HG03378 (cell line): Measurements from ENCODE around the gene GLTP.
"Not testable (repeated sequence)": the region's sequence is repeated elsewhere in the genome, so short reads cannot be mapped to it uniquely, and the experiment has no call there.

ENCODE experiments used
- ATAC-seq: cut with Tn5 transposase; IDR thresholded peaks from one replicate; pipeline ENCODE4 v1.9.1; 2021; ENCODE audit warnings: mild to moderate bottlenecking, moderate library complexity; ENCODE audit not compliant: unreplicated experiment

The GLTP gene, protein sequence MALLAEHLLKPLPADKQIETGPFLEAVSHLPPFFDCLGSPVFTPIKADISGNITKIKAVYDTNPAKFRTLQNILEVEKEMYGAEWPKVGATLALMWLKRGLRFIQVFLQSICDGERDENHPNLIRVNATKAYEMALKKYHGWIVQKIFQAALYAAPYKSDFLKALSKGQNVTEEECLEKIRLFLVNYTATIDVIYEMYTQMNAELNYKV

DNA sequence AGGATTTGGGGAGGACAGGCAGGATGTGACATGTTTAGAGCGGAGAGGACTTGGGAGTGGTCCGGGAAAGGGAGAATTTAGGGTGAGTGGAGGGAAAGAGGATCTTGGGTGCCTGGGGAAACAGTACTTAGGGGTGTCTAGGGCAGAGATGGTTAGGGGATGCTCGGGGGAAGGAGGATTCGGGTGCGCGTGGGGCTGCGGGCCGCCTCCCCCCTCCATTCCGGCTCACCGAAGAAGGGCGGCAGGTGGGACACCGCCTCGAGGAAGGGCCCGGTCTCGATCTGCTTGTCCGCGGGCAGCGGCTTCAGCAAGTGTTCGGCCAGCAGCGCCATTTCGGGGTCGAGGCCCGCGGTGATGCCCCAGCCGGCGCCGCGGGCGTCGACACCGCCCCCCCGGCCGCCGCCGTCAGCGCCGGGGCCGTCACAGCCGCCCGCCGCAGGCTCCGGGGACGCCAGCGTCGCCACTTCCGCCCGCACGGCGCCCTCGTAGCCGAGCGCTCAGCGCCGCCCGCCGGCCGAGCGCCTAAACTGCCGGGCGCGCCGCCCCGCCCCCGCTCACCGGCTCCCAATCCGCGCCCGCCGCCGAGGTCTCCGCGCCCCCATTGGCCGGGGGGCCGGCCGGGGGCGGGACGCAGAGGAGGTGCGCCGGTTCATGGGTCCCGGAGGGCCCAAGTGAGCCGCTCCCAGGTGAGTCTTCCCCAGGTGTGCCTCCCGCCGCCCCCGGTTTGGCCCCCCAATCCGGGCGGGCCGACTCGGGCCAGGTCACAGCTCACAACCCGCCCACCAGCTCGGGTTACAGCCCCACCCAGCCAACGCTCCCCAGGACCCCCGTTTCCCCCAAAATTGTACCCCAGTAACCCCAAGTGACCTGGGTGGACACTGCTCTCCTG is at the start of gene GLTP:
GLTP (minus strand) TSS at position 499 of the 889 bp plus-strand sequence; CDS start at position 332, 167 bp downstream.
- peak; percentile 69 for ATAC-seq

DNA sequence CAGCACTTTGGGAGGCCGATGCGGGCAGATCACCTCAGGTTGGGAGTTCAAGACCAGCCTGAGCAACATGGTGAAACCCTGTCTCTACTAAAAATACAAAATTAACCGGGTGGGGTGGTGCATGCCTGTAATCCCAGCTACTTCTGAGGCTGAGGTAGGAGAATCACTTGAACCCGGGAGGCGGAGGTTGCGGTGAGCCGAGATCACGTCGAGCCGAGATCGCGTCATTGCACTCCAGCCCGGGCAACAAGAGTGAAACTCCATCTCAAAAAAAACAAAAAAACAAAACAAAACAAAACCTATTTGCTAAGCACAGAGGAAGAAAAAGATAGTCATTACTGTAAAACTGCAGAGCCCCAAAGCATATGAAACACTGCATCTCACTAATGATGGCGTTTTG is 49.0 kb upstream of the GLTP start:
- not testable (repeated sequence) for ATAC-seq

DNA sequence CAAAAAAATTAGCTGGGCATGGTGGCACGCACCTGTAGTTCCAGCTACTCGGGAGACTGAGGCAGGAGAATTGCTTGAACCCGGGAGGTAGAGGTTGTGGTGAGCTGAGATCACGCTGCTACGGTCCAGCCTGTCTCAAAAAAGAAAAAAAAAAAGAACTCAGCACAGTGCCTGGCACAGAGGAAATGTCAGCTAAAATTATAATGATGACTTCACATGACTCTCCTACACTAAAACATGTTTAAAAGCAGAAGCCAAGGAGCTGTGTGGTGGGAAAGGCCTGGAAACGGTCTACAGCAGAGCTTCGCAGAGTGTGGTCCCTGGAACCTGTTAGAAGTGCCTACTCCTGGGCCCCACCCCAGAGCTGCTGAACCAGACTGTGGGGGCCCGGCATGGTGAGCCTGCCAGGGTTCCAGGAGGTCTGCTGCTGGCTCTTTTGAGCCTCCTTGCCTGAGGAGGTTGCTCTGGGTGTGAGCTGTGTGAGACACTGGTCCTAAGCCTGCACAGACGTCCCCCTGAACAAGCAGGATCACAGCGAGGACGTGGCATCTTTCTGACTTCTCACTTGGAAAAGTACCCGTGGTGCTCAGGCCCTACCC is 47.8 kb upstream of the GLTP start:
- no peak for ATAC-seq

DNA sequence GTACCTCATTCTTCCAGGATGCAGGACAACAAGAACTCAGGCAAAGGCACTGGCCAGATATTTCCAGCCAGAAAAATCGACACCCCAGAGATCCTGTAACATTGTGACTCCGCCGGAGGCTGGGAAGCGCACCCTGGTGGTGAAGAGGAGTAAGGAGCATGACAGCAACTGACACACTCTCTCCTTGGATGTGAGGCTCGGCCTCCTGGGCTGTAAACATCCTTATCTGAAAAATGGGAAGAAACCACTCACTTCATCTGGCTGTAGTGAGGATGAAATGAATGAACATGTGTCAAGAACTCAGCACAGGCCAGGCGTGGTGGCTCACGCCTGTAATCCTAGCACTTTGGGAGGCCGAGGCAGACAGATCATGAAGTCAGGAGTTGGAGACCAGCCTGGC is 47.3 kb upstream of the GLTP start:
- no peak for ATAC-seq

DNA sequence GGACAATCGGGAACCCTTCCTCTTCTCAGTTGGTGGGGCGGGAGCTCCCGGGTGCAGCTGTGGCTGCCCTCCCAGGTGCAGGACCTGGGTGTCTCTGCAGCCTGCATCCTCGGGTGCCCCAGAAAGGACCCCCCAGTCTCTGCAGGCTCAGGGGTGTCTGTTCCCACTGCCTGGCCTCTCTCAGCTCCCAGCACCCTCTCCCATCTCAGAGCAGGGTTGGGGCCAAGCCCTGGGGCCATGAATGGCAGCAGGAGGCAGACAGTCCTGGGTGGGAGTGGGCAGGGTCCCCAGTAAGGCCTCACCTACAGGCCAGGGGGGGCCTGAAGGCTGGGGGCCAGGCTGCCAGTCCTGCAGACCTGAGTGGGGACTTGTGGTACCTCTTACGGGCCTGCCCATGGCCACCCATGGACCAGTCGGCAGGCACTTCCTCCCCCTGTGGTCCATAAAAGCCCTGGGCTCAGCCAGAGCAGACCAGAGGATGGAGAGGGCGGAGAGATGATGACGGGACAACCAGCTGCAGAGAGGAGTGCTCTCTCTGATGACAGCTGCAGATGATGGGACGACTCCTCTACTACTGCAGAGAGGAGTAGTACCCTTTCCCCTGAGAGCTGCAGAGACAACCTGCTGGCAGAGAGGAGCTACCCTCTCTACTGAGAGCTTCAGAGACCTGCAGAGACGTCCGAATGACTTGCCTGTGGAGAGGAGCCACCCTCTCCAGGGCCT is 46.3 kb upstream of the GLTP start:
- no peak for ATAC-seq

DNA sequence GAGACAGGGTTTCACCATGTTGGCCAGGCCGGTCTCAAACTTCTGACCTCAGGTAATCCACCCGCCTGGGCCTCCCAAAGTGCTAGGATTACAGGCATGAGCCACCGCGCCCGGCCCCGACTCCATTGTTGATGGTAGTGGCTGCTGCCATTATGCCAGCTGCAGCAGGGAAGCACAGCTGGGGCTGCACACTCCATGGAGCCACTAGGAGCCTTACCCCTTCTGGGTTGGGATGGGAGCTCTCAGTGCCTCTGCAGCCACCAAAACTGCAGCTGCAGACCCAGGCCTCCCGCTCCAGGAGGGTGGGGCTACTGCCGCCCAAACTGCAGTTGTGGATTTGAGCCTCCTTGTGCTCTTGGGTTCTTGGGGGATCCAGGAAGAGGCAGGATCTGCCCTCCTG is 45.7 kb upstream of the GLTP start:
- no peak for ATAC-seq

DNA sequence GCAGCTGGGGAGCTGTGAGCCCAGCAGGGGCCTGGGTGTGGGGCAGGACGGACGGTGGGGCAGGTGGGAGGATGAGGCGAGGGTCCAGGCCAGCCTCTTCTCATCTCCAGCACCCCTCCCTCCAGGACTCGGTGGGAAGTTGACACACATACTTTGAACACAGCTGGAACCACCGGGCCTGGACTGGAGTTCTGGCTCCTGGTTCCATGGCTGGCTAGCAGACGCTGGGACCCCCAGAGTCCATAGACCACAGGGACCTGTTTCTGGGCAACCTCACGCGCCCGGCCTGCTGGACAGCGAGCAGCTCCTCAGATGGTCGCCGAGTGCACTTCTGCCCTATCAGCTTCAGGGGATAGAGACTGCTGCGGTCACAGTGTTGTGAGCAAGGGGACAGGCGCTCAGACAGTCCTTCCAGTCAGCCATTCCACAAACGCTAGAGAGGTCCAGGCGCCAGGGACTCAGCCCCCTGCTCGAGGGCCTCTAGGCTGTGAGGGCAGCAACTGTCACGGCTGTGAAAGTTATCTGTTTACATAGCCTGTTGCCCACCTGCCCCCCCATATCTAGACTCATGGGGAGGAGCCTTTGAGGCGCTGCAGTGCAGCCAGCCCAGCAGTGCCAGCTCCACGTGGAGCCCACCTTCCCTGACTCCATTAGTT is 45.0 kb upstream of the GLTP start:
- ATAC-seq = no peak

DNA sequence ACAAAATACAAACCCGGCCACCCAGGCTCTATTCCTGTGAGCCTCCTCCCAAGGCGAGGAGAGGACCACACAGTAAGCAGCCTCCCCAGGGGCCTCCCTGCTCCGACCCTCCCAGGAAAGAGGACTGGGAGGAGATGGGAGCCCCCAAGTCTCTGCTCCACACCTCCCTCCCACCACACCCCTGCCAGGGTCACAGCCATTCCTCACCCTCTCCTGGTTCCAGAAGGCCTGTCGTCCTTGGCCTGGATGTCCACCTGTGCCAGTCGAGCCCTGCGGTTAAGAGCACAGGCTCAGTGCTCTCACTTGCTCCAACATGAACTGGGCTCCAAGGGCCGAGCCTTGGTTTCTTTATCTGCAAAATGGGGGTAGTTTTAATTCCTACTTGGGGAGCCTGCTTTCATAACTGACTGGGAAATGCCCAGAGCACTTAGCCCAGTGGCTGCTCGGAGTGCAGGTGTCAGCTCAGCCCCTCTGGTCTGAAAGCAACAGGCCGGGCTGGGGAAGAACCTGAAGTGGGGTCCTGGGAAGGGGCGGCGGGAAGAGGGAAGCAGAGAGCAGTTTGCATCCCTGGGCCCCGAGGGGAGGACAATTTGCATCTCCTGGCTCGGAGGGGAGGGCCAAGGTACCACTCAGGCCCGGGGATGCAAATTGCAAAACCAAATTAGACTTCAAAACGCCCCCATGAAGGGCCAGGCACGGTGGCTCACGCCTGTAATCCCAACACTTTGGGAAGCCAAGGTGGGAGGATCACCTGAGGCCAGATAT is 43.3 kb upstream of the GLTP start:
- ATAC-seq = no peak

DNA sequence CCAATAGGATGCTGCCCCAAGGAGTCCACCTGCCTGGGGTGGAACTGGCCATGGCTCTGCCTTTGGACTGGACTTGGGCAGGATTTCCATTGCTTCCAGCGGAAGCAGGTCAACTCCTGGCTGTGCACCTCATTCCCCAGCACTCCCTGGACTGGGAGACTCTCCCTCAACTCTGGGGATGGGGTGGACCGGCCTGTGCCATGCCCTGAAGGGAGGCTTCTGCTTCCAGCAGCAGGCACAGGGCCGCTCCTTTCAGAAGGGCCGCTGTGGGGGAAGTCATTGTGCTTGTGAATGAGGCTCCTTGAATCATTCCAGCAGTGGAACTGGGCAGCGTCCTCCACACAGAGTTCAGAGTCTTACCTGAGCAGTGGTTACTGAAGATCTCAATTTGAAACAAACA is 42.7 kb upstream of the GLTP start:
- ATAC-seq = no peak

DNA sequence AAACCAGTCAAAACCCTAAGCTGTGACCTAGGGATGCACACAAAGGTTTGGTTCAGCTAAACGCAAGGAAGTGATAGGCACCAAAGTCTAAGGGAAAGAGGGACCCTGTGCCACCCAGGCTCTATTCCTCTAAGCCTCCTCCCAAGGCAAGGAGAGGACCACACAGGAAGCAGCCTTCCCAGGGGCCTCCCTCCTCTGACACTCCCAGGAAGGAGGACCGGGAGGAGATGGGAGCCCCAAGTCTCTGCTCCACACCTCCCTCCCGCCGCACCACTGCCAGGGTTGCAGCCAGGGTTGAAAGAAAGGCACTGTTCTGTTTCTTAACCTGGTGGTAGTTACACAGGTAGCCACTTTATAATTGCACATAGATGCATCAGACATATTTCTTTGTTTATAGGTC is 41.6 kb upstream of the GLTP start:
- ATAC-seq = no peak

DNA sequence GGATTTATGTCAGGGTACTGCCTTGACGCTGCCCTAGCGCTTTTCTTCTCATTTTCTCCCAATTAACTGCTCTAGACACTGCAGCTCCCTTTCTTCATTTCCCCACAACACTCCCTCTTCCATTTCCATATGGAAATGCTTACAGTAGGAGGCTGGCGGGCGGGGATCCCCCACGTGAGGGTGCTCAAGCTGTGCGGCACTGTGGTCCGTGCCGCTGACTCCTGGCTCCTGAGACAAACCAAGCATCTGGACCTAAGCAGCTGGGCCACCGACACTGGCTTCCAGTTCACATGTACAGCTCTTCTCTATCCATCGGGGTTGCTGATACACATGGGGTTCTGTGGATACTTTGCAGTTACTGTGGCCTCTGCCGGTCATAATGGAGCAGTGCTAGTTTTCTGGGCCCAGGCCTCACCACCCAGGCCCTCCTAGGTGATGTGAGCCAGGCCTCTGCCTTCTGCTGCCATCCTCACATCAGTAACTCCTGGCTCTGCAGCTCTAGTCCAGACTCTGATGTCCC is 40.0 kb upstream of the GLTP start:
- no peak for ATAC-seq

DNA sequence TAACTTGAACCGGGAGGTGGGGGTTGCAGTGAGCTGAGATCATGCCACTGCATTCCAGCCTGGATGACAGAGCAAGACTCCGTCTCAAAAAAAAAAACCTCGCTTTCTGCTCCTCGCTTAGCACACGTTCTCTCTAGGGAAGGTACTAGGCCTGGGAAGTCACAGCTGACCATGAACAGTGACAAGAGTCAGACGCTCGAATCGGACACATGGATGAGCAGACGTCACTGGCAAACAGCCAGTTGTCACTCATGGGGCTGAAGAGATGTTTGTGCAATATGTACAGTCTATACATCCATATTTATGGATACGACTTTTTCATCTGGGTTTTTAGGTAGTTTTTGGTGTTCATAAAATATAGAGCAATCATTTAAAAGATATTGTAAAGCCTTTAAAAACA is 39.1 kb upstream of the GLTP start:
- ATAC-seq = no peak

DNA sequence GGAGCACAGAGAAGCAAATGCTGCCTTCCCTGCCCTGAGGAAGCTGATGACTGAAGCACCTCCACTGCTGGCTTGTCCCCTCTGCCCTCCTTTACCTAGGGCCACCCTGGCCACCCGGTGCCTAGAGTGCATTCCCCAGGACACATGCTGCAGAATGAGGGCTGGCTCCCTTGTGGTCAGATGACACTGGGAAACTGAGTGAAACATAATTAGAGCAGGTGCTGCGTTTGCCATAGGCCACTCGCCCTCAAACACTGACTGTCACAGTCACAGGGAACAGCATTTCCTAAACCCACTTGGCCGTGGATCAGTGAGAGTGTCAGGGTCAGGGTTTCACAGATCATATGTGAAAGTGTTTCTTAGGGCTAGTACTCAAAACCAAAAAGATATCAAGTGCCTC is 35.7 kb upstream of the GLTP start:
- ATAC-seq = no peak

DNA sequence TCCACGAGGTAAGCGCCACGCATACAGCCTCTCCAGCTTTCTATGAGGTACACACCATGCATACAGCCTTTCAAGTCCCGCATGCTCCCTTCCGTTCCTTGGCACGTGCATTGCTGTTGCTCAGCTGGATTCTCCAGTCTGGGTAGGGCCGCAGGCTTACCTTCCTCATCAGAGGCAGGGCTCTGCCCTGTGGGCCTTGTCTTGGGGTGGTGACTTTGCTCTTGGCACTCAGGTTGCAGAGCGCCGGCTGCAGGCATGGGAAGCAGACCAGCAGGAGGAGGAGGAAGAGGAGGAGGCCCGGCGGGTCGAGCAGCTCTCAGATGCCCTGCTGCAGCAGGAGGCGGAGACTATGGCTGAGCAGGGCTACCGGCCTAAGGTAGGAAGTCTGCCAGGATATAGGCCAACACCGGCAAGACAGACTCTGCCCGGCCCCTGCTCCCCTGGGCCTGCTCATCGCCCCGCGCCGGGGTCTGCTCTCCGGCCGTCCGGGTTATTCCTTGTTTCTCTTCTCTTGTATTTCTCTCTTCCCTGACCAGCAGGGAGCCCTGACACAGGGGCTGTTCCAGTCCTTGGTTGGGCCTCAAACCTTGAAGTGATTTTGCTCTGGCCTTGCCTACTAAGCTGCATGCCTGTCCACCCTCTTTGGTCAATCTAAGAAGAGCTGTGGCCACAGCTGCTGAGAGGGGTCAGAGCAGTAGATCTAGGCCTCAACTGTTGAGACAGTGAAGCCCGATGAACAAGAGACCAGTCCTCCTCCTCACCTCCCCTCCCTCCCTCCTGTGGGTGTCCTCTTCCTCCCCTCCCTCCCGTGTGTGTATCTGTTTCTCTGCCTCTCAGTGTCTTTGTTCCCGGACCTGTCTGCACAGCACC is 35.1 kb upstream of the GLTP start:
- no peak for ATAC-seq

DNA sequence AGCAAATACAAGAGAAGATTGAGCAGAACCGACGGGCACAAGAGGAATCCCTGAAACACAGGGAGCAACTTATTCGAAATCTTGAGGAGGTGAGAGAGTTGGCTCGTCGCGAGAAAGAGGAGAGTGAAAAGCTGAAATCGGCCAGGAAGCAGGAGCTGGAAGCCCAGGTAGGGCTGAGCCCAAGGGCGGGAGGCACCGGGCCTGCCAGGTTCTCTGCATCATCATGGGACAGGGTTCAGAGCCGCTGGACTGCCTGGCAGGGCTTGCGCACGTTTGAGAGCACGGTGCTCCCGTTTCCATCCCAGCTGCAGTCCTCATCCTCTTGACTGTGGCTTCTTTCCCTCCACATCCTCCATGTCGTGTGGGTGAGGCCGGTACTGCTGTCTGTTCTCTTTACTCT is 34.1 kb upstream of the GLTP start:
- no peak for ATAC-seq

DNA sequence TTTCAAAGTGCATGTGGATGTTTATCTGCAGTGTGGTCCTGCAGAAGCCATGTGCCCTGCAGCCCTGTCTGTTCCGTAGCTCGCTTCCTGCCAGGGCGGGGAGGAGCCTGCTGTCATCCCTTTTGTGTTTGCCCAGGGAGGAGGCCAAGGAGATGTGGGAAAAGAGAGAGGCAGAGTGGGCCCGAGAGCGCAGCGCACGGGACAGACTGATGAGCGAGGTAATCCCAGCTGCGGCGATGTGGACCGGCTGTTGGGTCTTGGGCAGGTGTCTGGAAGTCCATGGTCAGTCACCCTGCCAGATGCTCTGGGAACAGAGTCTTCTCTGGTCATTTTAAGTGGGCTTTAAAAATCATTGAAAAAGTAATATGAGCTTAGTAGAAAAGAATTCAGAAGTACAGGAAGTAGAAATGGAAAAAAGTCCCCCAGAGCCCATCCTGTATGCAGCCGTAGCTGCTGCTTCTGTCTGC is 32.5 kb upstream of the GLTP start:
- no peak for ATAC-seq

DNA sequence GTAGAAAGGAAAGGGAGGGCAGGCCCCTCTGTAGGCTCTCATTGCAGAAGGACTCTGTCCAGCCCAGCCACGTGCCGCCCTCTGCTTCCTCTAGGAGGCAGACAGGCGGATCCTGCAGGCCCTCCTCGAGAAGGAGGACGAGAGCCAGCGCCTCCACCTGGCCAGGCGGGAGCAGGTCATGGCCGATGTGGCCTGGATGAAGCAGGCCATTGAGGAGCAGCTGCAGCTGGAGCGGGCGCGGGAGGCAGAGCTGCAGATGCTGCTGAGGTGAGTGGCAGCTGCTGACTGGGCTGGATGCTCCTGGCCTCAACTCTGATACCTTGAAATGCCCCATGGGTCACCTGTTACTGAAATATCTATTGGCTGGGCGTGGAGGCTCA is 30.6 kb upstream of the GLTP start:
- ATAC-seq = no peak

DNA sequence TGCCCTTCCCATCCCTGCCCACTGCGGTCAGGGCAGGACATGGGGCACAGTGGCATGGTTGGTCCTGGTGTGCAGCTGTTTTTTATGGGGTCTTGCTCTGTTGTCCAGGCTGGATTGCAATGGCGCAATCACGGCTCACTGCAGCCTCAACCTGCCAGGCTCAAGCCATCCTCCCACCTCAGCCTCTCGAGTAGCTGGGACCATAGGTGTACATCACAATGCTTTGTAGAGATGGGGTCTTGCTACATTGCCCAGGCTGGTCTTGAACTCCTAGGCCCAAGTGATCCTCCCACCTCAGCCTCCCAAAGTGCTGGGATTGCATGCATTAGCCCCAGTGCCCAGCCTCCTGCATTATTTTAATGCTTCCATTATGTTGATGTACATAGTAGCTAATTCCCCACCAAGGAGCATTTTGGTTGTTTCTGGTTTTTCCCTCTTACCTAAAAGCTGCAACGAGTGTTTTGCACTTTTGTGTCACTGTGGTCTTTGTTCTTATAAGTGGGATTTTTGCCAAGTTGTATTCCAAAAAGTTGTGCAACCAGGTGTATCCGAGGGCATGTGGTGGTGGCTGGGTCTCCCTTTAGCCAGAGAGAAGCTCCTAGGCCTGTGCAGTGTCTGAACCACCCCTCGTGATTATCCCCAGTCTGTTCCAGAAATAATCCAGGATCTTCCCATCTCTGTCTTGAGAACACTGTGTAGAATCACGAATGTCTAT is 30.1 kb upstream of the GLTP start:
- no peak for ATAC-seq
